Vein endothelial cell (primary cell): ENCODE data around the gene FKBP2. TPM values are rescaled to one million over a fixed set of nuclear protein-coding genes. Genes with fewer than 3 reads are reported as not detected.

Source experiments
- total RNA-seq: library from RNA; depleted of rRNA; stranded (reverse); fragments of >200 nt; gene quantifications from 2 replicates; pipeline ENCODE4 v1.2.3, GENCODE V29; 2012

The FKBP2 gene
- 27.3 and 30.7 TPM in 2 replicates for total RNA-seq

DNA sequence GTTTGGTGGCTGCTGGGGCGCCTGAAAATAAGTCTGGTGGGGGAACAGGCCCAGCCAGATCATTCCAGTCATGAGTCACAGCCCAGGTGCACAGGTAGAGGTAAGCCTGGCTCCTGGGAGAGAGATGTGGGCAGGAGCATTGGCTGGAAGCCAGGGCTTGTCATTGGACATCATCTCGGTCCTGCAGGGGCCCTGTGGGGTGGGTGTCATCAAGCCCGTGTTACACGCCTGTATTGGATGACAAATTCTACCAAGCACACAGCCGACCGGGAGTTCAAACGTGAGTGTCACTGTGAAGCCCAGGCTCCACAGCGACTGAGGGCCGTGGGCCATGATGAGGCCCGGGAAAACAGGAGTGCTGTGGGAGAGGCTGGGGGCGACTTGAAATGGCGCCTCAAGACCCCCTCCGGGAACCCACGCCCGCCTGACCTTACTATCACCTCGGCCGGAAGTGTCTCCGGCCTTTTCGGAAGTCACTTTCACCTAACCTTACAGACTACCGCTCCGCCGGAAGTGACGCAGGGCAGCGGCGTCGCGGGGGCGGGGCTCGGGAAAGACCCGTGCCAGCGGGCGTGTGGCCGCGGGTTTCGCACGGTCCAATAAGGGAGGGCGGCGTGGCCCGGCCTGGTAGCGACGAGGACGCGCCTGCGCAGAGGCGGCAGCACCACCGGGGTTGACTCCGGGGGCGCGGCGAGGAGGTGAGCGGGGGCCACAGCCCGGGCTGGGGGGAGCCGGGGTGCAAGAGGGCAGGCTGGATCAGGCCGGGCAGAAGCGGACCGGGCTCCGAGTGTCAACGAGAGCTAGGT, at the start of gene FKBP2:
TSS of gene FKBP2 (plus strand) at position 661 of the 806 bp plus-strand sequence. CDS start 1,293 bp downstream, outside the sequence.

GRCh38 chr11:64206457-64207255, 34.2 kb upstream of the FKBP2 start, which contains the start of gene FERMT3:
FERMT3 (plus strand) TSS chr11:64206721; CDS start chr11:64207365, 644 bp downstream.

DNA sequence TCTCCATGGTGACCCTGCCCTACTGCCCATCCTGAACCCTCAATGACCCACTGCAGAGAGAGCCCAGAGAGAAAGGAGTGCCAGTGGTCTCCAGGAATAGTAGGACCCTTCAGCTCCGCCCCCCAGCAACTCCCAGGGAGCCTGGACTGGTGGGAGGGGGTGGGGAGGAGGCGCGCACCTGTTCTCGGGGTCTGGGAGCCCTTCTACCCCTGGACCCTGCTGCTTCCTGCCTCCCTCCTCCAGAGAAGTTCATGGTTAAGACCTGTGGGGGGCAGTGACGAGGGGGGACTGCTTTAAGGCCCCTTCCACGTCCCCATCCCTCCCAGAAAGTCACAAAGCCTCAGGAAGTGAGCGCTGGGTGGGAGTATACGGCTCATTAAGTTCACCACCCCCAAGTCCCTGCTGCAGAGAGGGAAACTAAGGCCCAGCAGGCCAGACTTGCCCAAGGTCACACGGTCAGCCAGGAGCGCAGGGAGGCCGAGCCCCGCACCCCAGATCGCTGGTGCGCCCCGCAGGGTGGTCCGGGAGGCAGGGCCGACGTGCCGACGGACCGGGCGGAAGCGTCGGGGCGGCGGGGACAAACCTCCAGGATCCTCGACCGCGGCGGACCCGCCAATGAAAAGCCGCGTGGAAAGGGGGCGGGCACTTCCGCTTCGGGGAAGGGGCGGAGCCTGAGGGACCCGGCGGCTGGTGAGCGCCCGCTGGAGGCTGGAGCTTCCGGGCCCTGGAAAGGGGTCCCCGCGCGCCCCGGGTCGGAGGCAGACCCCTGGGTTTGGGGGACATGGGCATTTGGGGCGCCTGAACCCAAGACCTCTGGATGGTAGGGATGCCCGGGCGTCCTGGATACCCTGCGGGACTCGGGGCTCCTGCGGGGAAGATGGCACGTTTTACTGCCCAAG, 15.0 kb upstream of the FKBP2 start, which contains the start of the genes NUDT22 and TRPT1:
TSS of gene NUDT22 (plus strand) at position 667 of the 899 bp plus-strand sequence. CDS start 379 bp downstream, outside the sequence.
TSS of gene TRPT1 (minus strand) at position 579 of the 899 bp plus-strand sequence. CDS start at position 253, 326 bp downstream.

DNA sequence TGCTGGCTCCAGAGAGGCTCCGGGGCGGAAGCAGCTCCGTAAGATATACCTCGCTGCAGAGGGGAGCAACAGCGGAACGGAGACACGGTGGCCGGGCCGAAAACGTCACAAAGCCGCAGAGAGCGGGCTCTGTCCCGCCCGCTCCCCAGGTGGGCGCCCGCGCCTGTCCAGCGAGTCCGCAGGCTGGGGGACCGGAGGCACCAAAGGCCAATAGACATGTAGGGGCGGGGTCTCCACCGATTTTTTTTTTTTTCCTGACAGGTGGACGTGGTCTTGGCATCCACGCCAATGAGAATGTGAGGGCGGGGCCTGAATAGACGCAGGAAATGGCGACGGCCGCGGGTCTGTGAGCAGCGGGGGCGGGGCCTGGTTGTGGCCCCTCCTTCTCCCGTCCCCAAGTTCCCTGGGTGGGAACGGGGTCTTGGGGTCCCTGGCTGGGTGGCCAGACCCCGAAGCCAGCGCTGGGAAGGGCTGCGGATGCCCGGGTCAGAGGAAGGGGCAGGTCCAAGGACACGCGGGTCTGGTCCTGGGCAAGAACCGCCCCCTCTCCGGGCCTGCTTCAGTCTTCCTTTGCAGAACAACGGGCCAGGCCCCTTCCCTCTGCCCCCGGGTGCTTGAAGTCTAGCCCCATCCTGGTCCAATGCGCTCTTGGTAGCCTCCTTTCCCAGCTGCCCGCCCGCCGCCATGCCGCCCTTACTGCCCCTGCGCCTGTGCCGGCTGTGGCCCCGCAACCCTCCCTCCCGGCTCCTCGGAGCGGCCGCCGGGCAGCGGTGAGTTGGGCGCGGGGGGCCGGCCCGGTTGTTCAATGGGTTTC, 10.5 kb upstream of the FKBP2 start, which contains the start of gene DNAJC4:
TSS of gene DNAJC4 (plus strand) at position 378 of the 814 bp plus-strand sequence. CDS start at position 685, 307 bp downstream.

DNA sequence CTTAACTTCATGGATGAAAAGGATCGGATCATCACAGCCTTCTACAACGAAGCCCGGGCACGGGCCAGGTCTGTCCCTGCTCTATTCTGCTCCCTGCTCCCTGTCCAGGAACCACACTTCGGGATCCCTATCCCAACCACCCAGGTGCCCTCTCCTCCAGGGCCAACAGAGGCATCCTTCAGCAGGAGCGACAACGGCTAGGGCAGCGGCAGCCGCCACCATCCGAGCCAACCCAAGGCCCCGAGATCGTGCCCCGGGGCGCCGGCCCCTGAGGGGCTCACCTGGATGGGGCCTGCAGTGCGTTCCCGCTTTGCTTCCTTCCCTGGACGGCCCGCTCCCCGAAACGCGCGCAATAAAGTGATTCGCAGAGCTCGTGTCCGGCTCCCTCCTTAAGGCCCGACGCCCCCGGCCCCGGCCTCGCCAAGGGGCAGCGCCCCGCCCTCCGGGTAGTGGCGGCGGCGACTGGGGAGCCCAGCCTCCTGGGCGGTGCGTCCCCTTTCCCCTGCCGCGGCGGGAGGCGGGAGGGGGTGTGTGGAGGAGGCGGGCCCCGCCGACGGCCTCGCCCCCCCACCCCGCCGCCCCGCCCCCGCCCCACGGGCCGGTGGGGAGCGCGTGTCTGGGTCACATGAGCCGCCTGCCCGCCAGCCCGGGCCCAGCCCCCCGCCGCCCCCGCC, 6.8 kb upstream of the FKBP2 start, which contains the start of gene VEGFB:
TSS of gene VEGFB (plus strand) at position 672 of the 674 bp plus-strand sequence. CDS start 250 bp downstream, outside the sequence.

DNA sequence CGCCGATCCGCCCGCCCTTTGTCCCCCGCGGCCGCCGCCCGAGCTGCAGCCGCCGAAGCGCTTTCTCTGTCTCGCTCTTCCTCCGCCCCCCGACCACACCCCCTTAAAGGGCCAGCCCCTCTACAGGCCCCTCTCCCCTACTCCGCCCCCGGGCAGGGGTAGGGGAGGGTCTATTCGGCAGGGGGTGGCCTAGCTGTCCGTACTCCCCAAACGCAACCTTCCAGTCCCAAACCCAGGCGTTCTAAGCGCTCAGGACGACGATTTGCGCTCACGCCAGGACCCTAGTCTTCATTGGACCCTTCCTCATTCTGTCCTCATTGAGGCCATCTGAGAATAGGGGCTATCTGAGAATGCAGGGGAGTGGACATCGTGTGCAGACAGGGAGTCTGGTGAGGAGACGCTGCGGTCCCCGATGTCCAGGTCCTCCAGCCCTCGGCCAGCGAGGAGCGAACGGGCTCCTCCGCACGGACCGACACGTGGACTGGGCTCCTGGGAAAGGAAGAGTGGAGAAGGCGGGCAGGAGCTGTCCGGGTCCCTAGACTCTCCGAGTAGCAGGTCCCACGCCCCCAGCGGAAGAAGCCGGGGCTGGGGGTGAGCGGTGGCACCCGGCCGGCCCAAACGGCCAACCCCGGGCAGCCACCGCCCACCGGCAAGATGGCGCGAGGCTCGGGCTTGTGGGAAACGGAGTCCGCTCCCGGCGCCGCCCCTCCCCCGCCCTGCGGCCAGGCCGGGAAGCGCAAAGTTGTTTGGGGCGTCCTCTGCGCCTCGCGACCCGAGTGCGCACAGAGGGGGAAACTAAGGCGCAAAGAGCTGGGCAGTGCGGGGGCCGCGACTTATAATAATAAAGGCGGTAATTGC, 6.2 kb downstream of the FKBP2 start, which contains the start of gene PPP1R14B:
TSS of gene PPP1R14B (minus strand) at position 73 of the 858 bp plus-strand sequence. CDS start 270 bp downstream, outside the sequence.

DNA sequence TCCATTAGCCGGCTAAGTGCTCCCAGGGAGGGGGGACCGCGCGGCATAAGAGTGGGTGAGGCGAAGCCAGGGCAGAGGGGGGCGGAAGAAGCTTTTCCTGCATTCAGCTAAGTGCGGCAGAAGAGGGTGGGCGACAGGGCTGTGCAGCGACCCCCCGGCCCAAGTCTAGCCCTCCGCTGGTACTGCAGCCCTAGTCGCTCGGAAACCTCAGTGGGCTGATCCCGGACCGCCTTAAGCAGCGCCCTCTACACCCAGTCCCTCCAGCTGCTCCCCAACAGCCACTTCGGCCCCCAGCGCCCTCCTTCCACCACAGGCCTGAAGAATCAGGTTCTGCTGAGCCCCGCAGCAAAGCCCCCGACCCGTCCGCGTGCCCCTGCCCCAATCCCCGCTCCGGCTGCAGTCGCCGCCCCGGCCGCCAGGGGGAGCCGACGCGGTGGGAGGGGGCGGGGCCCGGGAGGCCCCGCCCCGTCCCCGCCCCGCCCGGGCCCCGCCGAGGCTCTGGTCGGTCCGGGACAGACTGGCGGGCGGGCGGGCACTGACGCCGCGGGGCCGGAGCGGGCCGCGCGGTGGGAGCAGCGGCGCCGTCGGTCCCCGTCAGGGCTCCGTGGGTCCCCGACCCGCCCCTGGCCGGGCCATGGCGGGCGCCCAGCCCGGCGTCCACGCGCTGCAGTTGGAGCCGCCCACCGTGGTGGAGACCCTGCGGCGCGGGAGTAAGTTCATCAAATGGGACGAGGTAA, 10.3 kb downstream of the FKBP2 start, which contains the start of gene PLCB3:
TSS of gene PLCB3 (plus strand) at position 515 of the 737 bp plus-strand sequence. CDS start at position 635, 120 bp downstream.

GRCh38 chr11:64284048-64284961, 43.4 kb downstream of the FKBP2 start, which contains the start of gene BAD:
BAD (minus strand) TSS chr11:64284665; CDS start chr11:64284368, 297 bp downstream.

DNA sequence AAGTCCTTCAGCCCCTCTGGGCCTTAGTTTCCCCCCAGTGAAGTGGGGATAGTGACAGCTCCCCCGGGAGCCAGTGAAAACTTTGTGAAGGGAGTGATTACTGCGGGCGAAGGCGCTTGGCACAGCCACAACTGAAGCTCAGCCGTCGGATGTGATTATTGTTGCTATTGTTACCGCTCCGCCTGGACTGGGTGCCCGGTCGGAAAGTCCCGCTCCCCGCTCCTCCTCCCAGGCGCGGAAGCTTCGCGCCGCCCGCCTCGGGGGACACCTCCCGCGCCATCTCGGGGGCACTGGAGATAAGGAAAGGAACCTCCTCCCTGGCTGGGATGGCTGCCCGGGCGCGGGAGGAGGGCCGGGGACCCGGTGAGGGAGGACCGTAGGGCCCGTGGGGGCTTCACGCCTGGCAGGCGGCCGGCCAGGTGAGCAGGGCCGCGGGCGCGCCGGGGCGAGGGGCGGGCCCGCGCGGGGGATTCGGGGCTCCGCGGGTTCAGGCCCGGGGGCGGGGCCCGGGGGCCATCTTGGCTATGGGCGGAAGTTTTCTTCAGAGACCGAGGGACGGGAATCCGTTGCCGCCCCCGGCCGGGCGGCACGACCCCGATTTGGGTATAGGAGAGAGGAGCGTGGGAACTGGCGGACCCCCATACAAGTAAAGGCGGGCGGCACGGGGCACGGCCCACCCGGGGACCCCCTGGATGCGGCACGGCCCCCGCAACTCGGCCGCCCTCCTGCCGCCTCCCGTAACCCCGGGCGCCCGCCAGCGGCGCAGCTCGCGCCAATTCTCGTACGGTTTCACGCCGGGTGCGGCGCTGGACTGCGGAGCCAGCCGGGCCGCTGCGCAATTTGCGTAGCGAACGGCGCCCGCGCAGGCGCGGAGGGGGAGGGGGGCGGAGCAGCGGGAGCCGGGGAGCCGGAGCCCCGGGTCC, 44.3 kb downstream of the FKBP2 start, which contains the start of gene GPR137:
TSS of gene GPR137 (plus strand) at position 887 of the 923 bp plus-strand sequence. CDS start 677 bp downstream, outside the sequence.

DNA sequence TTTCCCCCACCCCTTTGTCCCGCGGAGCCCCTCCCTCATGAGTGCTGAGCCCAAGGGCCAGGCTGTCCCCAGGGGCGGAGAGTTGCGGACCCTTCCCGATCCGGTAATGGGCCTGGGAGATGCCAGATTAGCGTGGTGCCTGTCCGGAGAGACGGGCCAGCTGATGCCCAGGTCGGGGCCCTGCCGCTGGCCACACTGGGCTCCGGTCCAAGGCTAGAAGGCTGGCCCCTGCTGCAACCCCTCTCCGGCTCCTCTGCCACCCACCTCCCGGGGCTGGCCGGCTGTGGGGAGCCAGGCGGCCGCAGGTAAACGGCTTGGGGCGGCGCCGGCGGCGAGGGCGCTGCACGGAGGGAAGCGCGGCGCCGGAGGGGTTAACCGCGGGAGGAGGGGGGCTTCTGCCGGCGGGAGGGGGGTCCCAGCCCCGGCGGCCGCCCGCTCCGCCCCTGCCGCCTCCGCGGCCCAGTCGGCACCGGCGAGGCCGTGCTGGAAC, 50.4 kb downstream of the FKBP2 start, which contains the start of gene KCNK4:
TSS of gene KCNK4 (plus strand) at position 41 of the 490 bp plus-strand sequence. CDS start 1,717 bp downstream, outside the sequence.

Other genes starting within 250 kb of the FKBP2 start
- gene FLRT1, start 205.2 kb upstream of the FKBP2 start, total RNA-seq = not detected in 2 replicates
- gene MACROD1, start 75.0 kb upstream of the FKBP2 start, total RNA-seq = 17.0 and 37.6 TPM in 2 replicates
- 212 and 271 TPM in 2 replicates for gene STIP1, start 54.9 kb upstream of the FKBP2 start, total RNA-seq
- 33.1 and 47.7 TPM in 2 replicates for gene FERMT3, start 34.4 kb upstream of the FKBP2 start, total RNA-seq
- 29.9 and 43.1 TPM in 2 replicates for gene TRPT1, start 14.9 kb upstream of the FKBP2 start, total RNA-seq
- gene NUDT22, start 14.8 kb upstream of the FKBP2 start, total RNA-seq = 35.3 and 43.1 TPM in 2 replicates
- 9.4 and 18.3 TPM in 2 replicates for gene DNAJC4, start 10.5 kb upstream of the FKBP2 start, total RNA-seq
- 12.5 and 23.2 TPM in 2 replicates for gene VEGFB, start 6.5 kb upstream of the FKBP2 start, total RNA-seq
- 256 and 260 TPM in 2 replicates for gene PPP1R14B, start 5.8 kb downstream of the FKBP2 start, total RNA-seq
- gene PLCB3, start 10.4 kb downstream of the FKBP2 start, total RNA-seq = 50.0 and 54.9 TPM in 2 replicates
- gene BAD, start 43.6 kb downstream of the FKBP2 start, total RNA-seq = 59.6 and 75.5 TPM in 2 replicates
- gene GPR137, start 44.8 kb downstream of the FKBP2 start, total RNA-seq = 15.5 and 16.3 TPM in 2 replicates
- gene KCNK4, start 50.2 kb downstream of the FKBP2 start, total RNA-seq = 0.10 TPM in 1 of 2 replicates, not detected in the other
- 0.38 TPM in 1 of 2 replicates, not detected in the other for gene CATSPERZ, start 59.3 kb downstream of the FKBP2 start, total RNA-seq
- 40.7 and 50.0 TPM in 2 replicates for gene ESRRA, start 64.4 kb downstream of the FKBP2 start, total RNA-seq
- gene TRMT112, start 76.5 kb downstream of the FKBP2 start, total RNA-seq = 124 and 155 TPM in 2 replicates
- gene PRDX5, start 77.0 kb downstream of the FKBP2 start, total RNA-seq = 154 and 168 TPM in 2 replicates
- gene CCDC88B, start 99.1 kb downstream of the FKBP2 start, total RNA-seq = 1.7 and 2.3 TPM in 2 replicates
- 44.4 and 52.3 TPM in 2 replicates for gene RPS6KA4, start 118.1 kb downstream of the FKBP2 start, total RNA-seq